H9 (cell line): ENCODE results near the gene ADISSP. TPM values are rescaled to one million over a fixed set of nuclear protein-coding genes. Genes with fewer than 3 reads are reported as not detected.

ENCODE experiments used
- DNase-seq: peaks from one replicate; pipeline ENCODE4 v3.0.0-alpha.2; 2017
- H2AFZ ChIP-seq: one replicate; pipeline ENCODE4 v1.6.1; 2013; ENCODE audit warnings: mild to moderate bottlenecking, low read length, control low read depth, moderate library complexity
- H2AK5ac ChIP-seq: 2 replicates; pipeline ENCODE4 v1.6.1; 2013; ENCODE audit warnings: low read length, control low read depth, mixed read lengths; ENCODE audit not compliant: insufficient read length
- H2BK120ac ChIP-seq: one replicate; pipeline ENCODE4 v1.6.1; 2013; ENCODE audit warnings: low read depth, mild to moderate bottlenecking, low read length, control low read depth, inconsistent platforms; ENCODE audit not compliant: poor library complexity, severe bottlenecking
- H2BK12ac ChIP-seq: 2 replicates; pipeline ENCODE4 v1.6.1; 2013; ENCODE audit warnings: low read length, control low read depth, mixed read lengths, low read depth; ENCODE audit not compliant: insufficient read length
- H2BK15ac ChIP-seq: 2 replicates; pipeline ENCODE4 v1.6.1; 2013; ENCODE audit warnings: low read depth, low read length, control low read depth
- H2BK20ac ChIP-seq: one replicate; pipeline ENCODE4 v1.6.1; 2013; ENCODE audit warnings: low read depth, mild to moderate bottlenecking, low read length, control low read depth, inconsistent platforms; ENCODE audit not compliant: poor library complexity, severe bottlenecking
- H2BK5ac ChIP-seq: 2 replicates; pipeline ENCODE4 v1.6.1; 2013; ENCODE audit warnings: low read length, control low read depth, mixed read lengths; ENCODE audit not compliant: insufficient read length
- H3K14ac ChIP-seq: 2 replicates; pipeline ENCODE4 v1.6.1; 2013; ENCODE audit warnings: low read length, control low read depth; ENCODE audit not compliant: insufficient read depth
- H3K18ac ChIP-seq: 2 replicates; pipeline ENCODE4 v1.6.1; 2013; ENCODE audit warnings: low read depth, mild to moderate bottlenecking, mixed read lengths, low read length, control low read depth; ENCODE audit not compliant: insufficient read length
- H3K23ac ChIP-seq: 2 replicates; pipeline ENCODE4 v1.6.1; 2013; ENCODE audit warnings: low read length, control low read depth, mixed read lengths, low read depth; ENCODE audit not compliant: insufficient read length
- H3K23me2 ChIP-seq: 2 replicates; pipeline ENCODE4 v1.6.1; 2013; ENCODE audit warnings: low read depth, mild to moderate bottlenecking, mixed read lengths, low read length, control low read depth; ENCODE audit not compliant: insufficient read length, poor library complexity, severe bottlenecking
- H3K27ac ChIP-seq: 2 replicates; pipeline ENCODE4 v1.5.1; 2013; ENCODE audit warnings: low read length, control low read depth, mixed read lengths, low read depth; ENCODE audit not compliant: insufficient read length
- H3K27me3 ChIP-seq: 2 replicates; pipeline ENCODE4 v1.6.1; 2013; ENCODE audit warnings: low read length, control low read depth, inconsistent platforms; ENCODE audit not compliant: insufficient read depth
- H3K4ac ChIP-seq: 2 replicates; pipeline ENCODE4 v1.6.1; 2013; ENCODE audit warnings: low read depth, mild to moderate bottlenecking, control low read depth, inconsistent platforms, low read length, moderate library complexity
- H3K4me1 ChIP-seq: 2 replicates; pipeline ENCODE4 v1.6.1; 2013; ENCODE audit warnings: low read length, control low read depth, inconsistent platforms; ENCODE audit not compliant: insufficient read depth
- H3K4me2 ChIP-seq: 2 replicates; pipeline ENCODE4 v1.6.1; 2013; ENCODE audit warnings: low read length, control low read depth, mixed read lengths; ENCODE audit not compliant: insufficient read length, insufficient read depth
- H3K56ac ChIP-seq: 2 replicates; pipeline ENCODE4 v1.6.1; 2013; ENCODE audit warnings: low read depth, mild to moderate bottlenecking, mixed read lengths, low read length, control low read depth; ENCODE audit not compliant: insufficient read length
- H3K79me1 ChIP-seq: 2 replicates; pipeline ENCODE4 v1.6.1; 2013; ENCODE audit warnings: low read depth, mild to moderate bottlenecking, moderate library complexity, low read length, control low read depth, inconsistent platforms; ENCODE audit not compliant: insufficient read depth, poor library complexity, severe bottlenecking
- H3K79me2 ChIP-seq: 2 replicates; pipeline ENCODE4 v1.6.1; 2013; ENCODE audit warnings: low read length, control low read depth, inconsistent platforms; ENCODE audit not compliant: insufficient read depth
- H3K9ac ChIP-seq: 2 replicates; pipeline ENCODE4 v1.6.1; 2013; ENCODE audit warnings: low read length, control low read depth, mixed read lengths; ENCODE audit not compliant: insufficient read length; ENCODE audit errors: extremely low read depth
- H3K9me3 ChIP-seq: one replicate; pipeline ENCODE4 v1.6.1; 2013; ENCODE audit warnings: low read depth, low read length, inconsistent platforms; ENCODE audit not compliant: control insufficient read depth
- H3T11ph ChIP-seq: one replicate; pipeline ENCODE4 v1.6.1; 2013; ENCODE audit warnings: mild to moderate bottlenecking, low read length, control low read depth, inconsistent platforms
- H4K20me1 ChIP-seq: one replicate; pipeline ENCODE4 v1.6.1; 2013; ENCODE audit not compliant: control insufficient read depth, insufficient read length, insufficient read depth
- H4K5ac ChIP-seq: 2 replicates; pipeline ENCODE4 v1.6.1; 2013; ENCODE audit warnings: low read depth, mild to moderate bottlenecking, mixed read lengths, low read length, control low read depth; ENCODE audit not compliant: insufficient read length
- H4K8ac ChIP-seq: replicated peaks from 2 replicates; pipeline ENCODE4 v1.6.1; 2013; ENCODE audit warnings: low read length, control low read depth, mixed read lengths, low read depth; ENCODE audit not compliant: insufficient read length
- H4K91ac ChIP-seq: 2 replicates; pipeline ENCODE4 v1.6.1; 2013; ENCODE audit warnings: low read depth, mild to moderate bottlenecking, moderate library complexity, mixed read lengths, low read length, control low read depth; ENCODE audit not compliant: insufficient read length
- H3K27ac Mint-ChIP-seq, 3 experiments: 2 replicates in 2 of 3; 3 replicates in 1 of 3; pipeline ENCODE4 v1.8.0; 2020 to 2021; ENCODE audit warnings: mixed read lengths in 3 of 3, mild to moderate bottlenecking in 1 of 3, moderate library complexity in 1 of 3
- H3K27me3 Mint-ChIP-seq: 2 replicates; pipeline ENCODE4 v1.8.0; 2021; ENCODE audit warnings: low read depth, mild to moderate bottlenecking, moderate library complexity, mixed read lengths
- H3K36me3 Mint-ChIP-seq, 3 experiments: 2 replicates in 2 of 3; 3 replicates in 1 of 3; pipeline ENCODE4 v1.8.0; 2020 to 2021; ENCODE audit warnings: low read depth in 3 of 3, mixed read lengths in 3 of 3; ENCODE audit not compliant: insufficient read depth in 1 of 3
- H3K4me1 Mint-ChIP-seq, 2 experiments: 2 replicates each; pipeline ENCODE4 v1.8.0; 2020; ENCODE audit warnings: mixed read lengths in 2 of 2
- H3K4me3 Mint-ChIP-seq, 2 experiments: 2 replicates in 1 of 2; 3 replicates in 1 of 2; pipeline ENCODE4 v1.8.0; 2020 to 2021; ENCODE audit warnings: mild to moderate bottlenecking in 2 of 2, mixed read lengths in 2 of 2, moderate library complexity in 1 of 2
- H3K9me3 Mint-ChIP-seq, 2 experiments: 2 replicates in 1 of 2; 3 replicates in 1 of 2; pipeline ENCODE4 v1.8.0; 2020; ENCODE audit warnings: mild to moderate bottlenecking in 2 of 2, mixed read lengths in 2 of 2, moderate library complexity in 1 of 2
- WGBS: extraction: QIAGEN DNeasy Blood & Tissue Kit; methylation state at CpG from one replicate; pipeline ENCODE4 v1.1.7; 2013; ENCODE audit warnings: missing lambda C conversion rate, low lambda C conversion rate, mixed read lengths; ENCODE audit not compliant: insufficient read length; ENCODE audit errors: extremely low coverage; 5-methylcytosine and 5-hydroxymethylcytosine counted together
- total RNA-seq: library from RNA; stranded (reverse); gene quantifications from 2 replicates; pipeline ENCODE4 v1.2.1, GENCODE V29; 2021
- TF ChIP-seq, protein P1 (sequence below): fragments of 200-600 bp; sonication (generic); conservative IDR thresholded peaks from 3 replicates; pipeline ENCODE4 v1.8.0; 2021; ENCODE audit warnings: antibody characterized with exemption, mild to moderate bottlenecking

Gene ADISSP
- total RNA-seq, 1 experiment from 2014 or later, result 80.9 TPM

- no peak overlapping the region for H3T11ph ChIP-seq
- no peaks in the 10 kb centered on the region for H3K9me3 ChIP-seq
- H4K5ac ChIP-seq, result no peak overlapping the region
- no peak overlapping the region for H3K18ac ChIP-seq
- H3K79me2 ChIP-seq, result no peaks in the 10 kb centered on the region
- no peak overlapping the region for H2BK15ac ChIP-seq
- H3K4me1 ChIP-seq, result no peaks in the 10 kb centered on the region; the same call in 1 of the 2 replicates
- H3K23ac ChIP-seq, result no peak overlapping the region
- no peak overlapping the region for H3K4ac ChIP-seq
- TF ChIP-seq, protein P1, sequence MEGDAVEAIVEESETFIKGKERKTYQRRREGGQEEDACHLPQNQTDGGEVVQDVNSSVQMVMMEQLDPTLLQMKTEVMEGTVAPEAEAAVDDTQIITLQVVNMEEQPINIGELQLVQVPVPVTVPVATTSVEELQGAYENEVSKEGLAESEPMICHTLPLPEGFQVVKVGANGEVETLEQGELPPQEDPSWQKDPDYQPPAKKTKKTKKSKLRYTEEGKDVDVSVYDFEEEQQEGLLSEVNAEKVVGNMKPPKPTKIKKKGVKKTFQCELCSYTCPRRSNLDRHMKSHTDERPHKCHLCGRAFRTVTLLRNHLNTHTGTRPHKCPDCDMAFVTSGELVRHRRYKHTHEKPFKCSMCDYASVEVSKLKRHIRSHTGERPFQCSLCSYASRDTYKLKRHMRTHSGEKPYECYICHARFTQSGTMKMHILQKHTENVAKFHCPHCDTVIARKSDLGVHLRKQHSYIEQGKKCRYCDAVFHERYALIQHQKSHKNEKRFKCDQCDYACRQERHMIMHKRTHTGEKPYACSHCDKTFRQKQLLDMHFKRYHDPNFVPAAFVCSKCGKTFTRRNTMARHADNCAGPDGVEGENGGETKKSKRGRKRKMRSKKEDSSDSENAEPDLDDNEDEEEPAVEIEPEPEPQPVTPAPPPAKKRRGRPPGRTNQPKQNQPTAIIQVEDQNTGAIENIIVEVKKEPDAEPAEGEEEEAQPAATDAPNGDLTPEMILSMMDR, result no peak; the same call in 2 of the 3 replicates
- no peaks in the 10 kb centered on the region for H3K79me1 ChIP-seq
- Mint-ChIP-seq H3K27me3 (peaks cover 59% of the 10 kb centered on the region), H3K36me3 (no peaks in the 10 kb centered on the region; a peak in 1 of 7 replicates), H3K4me1 (peaks cover 20 to 33% of the 10 kb centered on the region in 2 experiments), H3K4me3 (peak overlapping the region; percentile 72 to 82), H3K9me3 (no peaks in the 10 kb centered on the region), H3K27ac (no peak overlapping the region)
- peak; percentile 85 for DNase-seq
- WGBS, result no CpG with 5 or more reads among the region's 70 CpGs
- H2BK12ac ChIP-seq, result no peak overlapping the region
- H3K14ac ChIP-seq, result peak overlapping the region; percentile 82; the same call in 1 of the 2 replicates
- H4K8ac ChIP-seq, result no peak overlapping the region
- H2BK120ac ChIP-seq, result no peak overlapping the region
- H3K9ac ChIP-seq, result no peak overlapping the region
- no peak overlapping the region for H2AFZ ChIP-seq
- no peak overlapping the region for H3K27ac ChIP-seq
- H4K20me1 ChIP-seq, result no peaks in the 10 kb centered on the region
- no peak overlapping the region for H4K91ac ChIP-seq
- H2BK20ac ChIP-seq, result no peak overlapping the region
- H3K27me3 ChIP-seq, result peaks cover 2% of the 10 kb centered on the region; the same call in 1 of the 2 replicates
- H3K56ac ChIP-seq, result no peak overlapping the region
- no peak overlapping the region for H2AK5ac ChIP-seq
- peak overlapping the region; percentile 70 for H3K4me2 ChIP-seq
- H3K23me2 ChIP-seq, result peaks cover 14% of the 10 kb centered on the region
- no peak overlapping the region for H2BK5ac ChIP-seq
Measured at GRCh38 chr20:3777716-3778629, 10.4 kb upstream of the ADISSP start.
